ENCODE results near the gene PLCB4. TPM values are rescaled to one million over a fixed set of nuclear protein-coding genes. Genes with fewer than 3 reads are reported as not detected.

PLCB4 gene
- total RNA-seq, 1 donor from 2014 or later: 10.5 TPM

GRCh38 chr20:9294041-9294440, 225.2 kb downstream of the PLCB4 start:
- DNase-seq (ENCODE audit: low spot score): no peak
- H3K27ac Mint-ChIP-seq (ENCODE audit: unreplicated experiment): no peak overlapping the region
- TF ChIP-seq CTCF (IDR thresholded peaks at IDR 0.05; ENCODE audit: unreplicated experiment): no peak
- no peaks in the 10 kb centered on the region for H3K36me3 Mint-ChIP-seq (ENCODE audit: low read depth, unreplicated experiment)
- H3K4me1 Mint-ChIP-seq (ENCODE audit: unreplicated experiment): no peaks in the 10 kb centered on the region
- H3K9me3 Mint-ChIP-seq (ENCODE audit: unreplicated experiment): no peaks in the 10 kb centered on the region
- no peaks in the 10 kb centered on the region for H3K27me3 Mint-ChIP-seq (ENCODE audit: unreplicated experiment)
- no peak overlapping the region for H3K4me3 Mint-ChIP-seq (ENCODE audit: unreplicated experiment)

- no peaks in the 10 kb centered on the region for H3K27me3 Mint-ChIP-seq (ENCODE audit: unreplicated experiment)
Observed at GRCh38 chr20:9298906-9299305, 230.0 kb downstream of the PLCB4 start.

GRCh38 chr20:9300080-9300479, 231.2 kb downstream of the PLCB4 start:
- Mint-ChIP-seq H3K36me3 (ENCODE audit: low read depth, unreplicated experiment) (no peaks in the 10 kb centered on the region), H3K27me3 (ENCODE audit: unreplicated experiment) (no peaks in the 10 kb centered on the region), H3K4me3 (ENCODE audit: unreplicated experiment) (no peak overlapping the region), H3K27ac (ENCODE audit: unreplicated experiment) (no peak overlapping the region), H3K9me3 (ENCODE audit: unreplicated experiment) (no peaks in the 10 kb centered on the region), H3K4me1 (ENCODE audit: unreplicated experiment) (peaks cover 10% of the 10 kb centered on the region)
- no peak for DNase-seq (ENCODE audit: low spot score)
- TF ChIP-seq CTCF (IDR thresholded peaks at IDR 0.05; ENCODE audit: unreplicated experiment): no peak

More at GRCh38 chr20:9298906-9299305, 230.0 kb downstream of the PLCB4 start:
- Mint-ChIP-seq H3K4me1 (ENCODE audit: unreplicated experiment) (peaks cover 10% of the 10 kb centered on the region), H3K27ac (ENCODE audit: unreplicated experiment) (no peak overlapping the region), H3K36me3 (ENCODE audit: low read depth, unreplicated experiment) (no peaks in the 10 kb centered on the region), H3K9me3 (ENCODE audit: unreplicated experiment) (no peaks in the 10 kb centered on the region), H3K4me3 (ENCODE audit: unreplicated experiment) (no peak overlapping the region)
- TF ChIP-seq CTCF (IDR thresholded peaks at IDR 0.05; ENCODE audit: unreplicated experiment): no peak
- DNase-seq (ENCODE audit: low spot score): no peak

GRCh38 chr20:9300534-9300933, 231.6 kb downstream of the PLCB4 start:
- Mint-ChIP-seq H3K4me1 (ENCODE audit: unreplicated experiment) (peaks cover 10% of the 10 kb centered on the region), H3K36me3 (ENCODE audit: low read depth, unreplicated experiment) (no peaks in the 10 kb centered on the region), H3K27ac (ENCODE audit: unreplicated experiment) (no peak overlapping the region), H3K4me3 (ENCODE audit: unreplicated experiment) (no peak overlapping the region), H3K9me3 (ENCODE audit: unreplicated experiment) (no peaks in the 10 kb centered on the region), H3K27me3 (ENCODE audit: unreplicated experiment) (no peaks in the 10 kb centered on the region)
- no peak for DNase-seq (ENCODE audit: low spot score)
- no peak for TF ChIP-seq CTCF (IDR thresholded peaks at IDR 0.05; ENCODE audit: unreplicated experiment)

GRCh38 chr20:9301129-9302090, 232.5 kb downstream of the PLCB4 start:
- Mint-ChIP-seq H3K27me3 (ENCODE audit: unreplicated experiment) (no peaks in the 10 kb centered on the region), H3K4me3 (ENCODE audit: unreplicated experiment) (no peak overlapping the region), H3K9me3 (ENCODE audit: unreplicated experiment) (no peaks in the 10 kb centered on the region), H3K4me1 (ENCODE audit: unreplicated experiment) (peaks cover 10% of the 10 kb centered on the region), H3K27ac (ENCODE audit: unreplicated experiment) (no peak overlapping the region), H3K36me3 (ENCODE audit: low read depth, unreplicated experiment) (no peaks in the 10 kb centered on the region)
- no peak for DNase-seq (ENCODE audit: low spot score)
- no peak for TF ChIP-seq CTCF (IDR thresholded peaks at IDR 0.05; ENCODE audit: unreplicated experiment)

Measured in endothelial cell (in vitro differentiated cells).